Muscle layer of duodenum (tissue), 2 donors: ENCODE measurements around the gene EYS.

Source experiments
- H3K27ac ChIP-seq: one replicate; pipeline ENCODE4 v1.7.0; 2013; ENCODE audit warnings: mild to moderate bottlenecking, low read length
- H3K27me3 ChIP-seq: one replicate; pipeline ENCODE4 v1.7.0; 2013; ENCODE audit warnings: low read depth, mild to moderate bottlenecking, control low read depth, low read length
- H3K36me3 ChIP-seq, 2 donors: one replicate each; pipeline ENCODE4 v1.7.0; 2013; ENCODE audit warnings: low read length in 2 of 2, control low read depth in 1 of 2, mild to moderate bottlenecking in 1 of 2; ENCODE audit not compliant: insufficient read depth in 2 of 2, control insufficient read depth in 1 of 2
- H3K4me1 ChIP-seq, 2 donors: one replicate each; pipeline ENCODE4 v1.7.0; 2013; ENCODE audit warnings: low read length in 2 of 2, mild to moderate bottlenecking in 2 of 2, control low read depth in 1 of 2, moderate library complexity in 1 of 2; ENCODE audit not compliant: insufficient read depth in 2 of 2, control insufficient read depth in 1 of 2
- H3K4me3 ChIP-seq, 2 donors: one replicate each; pipeline ENCODE4 v1.7.0; 2013; ENCODE audit warnings: low read length in 2 of 2, low read depth in 1 of 2, mild to moderate bottlenecking in 1 of 2
- H3K9me3 ChIP-seq, 2 donors: one replicate each; pipeline ENCODE4 v1.7.0; 2013; ENCODE audit warnings: low read length in 2 of 2, control low read depth in 1 of 2, mild to moderate bottlenecking in 1 of 2; ENCODE audit not compliant: control insufficient read depth in 1 of 2
- donor health status: healthy.

EYS gene

DNA sequence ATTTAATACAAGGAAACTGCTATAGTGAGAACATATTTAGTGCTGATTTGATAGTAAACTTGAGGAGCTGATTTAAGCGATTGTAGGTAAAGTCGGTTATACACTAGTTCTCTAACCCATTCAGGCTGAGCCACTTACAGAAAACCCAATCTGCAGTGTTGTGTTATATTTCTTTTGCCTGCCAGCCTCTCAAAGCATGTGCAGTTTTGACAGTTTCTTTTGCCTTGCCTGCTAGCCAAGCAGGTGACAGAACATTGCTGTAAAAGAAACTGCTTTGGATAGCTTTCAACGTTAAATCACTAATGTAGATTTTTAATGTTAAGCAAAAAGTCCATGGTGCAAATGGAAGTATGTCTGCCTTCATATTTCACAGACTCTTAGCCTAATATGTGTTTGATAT is 982.9 kb downstream of the EYS start:
- H3K36me3 ChIP-seq: no peaks in the 10 kb centered on the region
- no peaks in the 10 kb centered on the region for H3K4me1 ChIP-seq
- no peaks in the 10 kb centered on the region for H3K27me3 ChIP-seq
- no peak overlapping the region for H3K4me3 ChIP-seq
- H3K27ac ChIP-seq: no peak overlapping the region
- peaks cover 0 to 4% of the 10 kb centered on the region in 2 donors for H3K9me3 ChIP-seq

GRCh38 chr6:64723327-64724058 is 983.5 kb downstream of the EYS start:
- Histone ChIP-seq H3K9me3 (peaks cover 0 to under 1% of the 10 kb centered on the region in 2 donors), H3K27ac (no peak overlapping the region), H3K27me3 (no peaks in the 10 kb centered on the region), H3K4me1 (no peaks in the 10 kb centered on the region), H3K4me3 (no peak overlapping the region), H3K36me3 (no peaks in the 10 kb centered on the region)

- no peaks in the 10 kb centered on the region for H3K9me3 ChIP-seq
- H3K4me1 ChIP-seq: no peaks in the 10 kb centered on the region
- no peaks in the 10 kb centered on the region for H3K27me3 ChIP-seq
- H3K4me3 ChIP-seq: no peak overlapping the region
- H3K27ac ChIP-seq: no peak overlapping the region
- no peaks in the 10 kb centered on the region for H3K36me3 ChIP-seq
Observed at GRCh38 chr6:64721865-64722264, 985.2 kb downstream of the EYS start.

DNA sequence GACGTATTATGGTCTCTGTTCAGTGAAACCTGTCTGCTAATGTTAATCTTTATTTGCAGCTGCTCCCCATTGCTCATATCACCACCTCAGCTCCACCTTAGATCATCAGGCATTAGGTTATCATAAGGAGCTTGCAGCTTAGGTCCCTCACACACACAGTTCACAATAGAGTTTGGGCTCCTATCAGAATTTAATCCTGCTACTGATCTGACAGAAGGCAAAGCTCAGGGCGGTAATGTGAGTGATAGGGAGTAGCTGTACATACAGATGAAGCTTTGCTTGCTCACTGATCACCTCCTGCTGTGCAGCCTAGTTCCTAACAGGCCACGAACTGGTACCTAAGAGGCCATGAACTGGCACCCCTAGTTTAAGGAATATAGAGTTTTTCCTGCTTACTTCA is 989.7 kb downstream of the EYS start:
- Histone ChIP-seq H3K9me3 (no peaks in the 10 kb centered on the region), H3K36me3 (no peaks in the 10 kb centered on the region), H3K27ac (no peak overlapping the region), H3K4me3 (no peak overlapping the region), H3K27me3 (no peaks in the 10 kb centered on the region), H3K4me1 (no peaks in the 10 kb centered on the region)

DNA sequence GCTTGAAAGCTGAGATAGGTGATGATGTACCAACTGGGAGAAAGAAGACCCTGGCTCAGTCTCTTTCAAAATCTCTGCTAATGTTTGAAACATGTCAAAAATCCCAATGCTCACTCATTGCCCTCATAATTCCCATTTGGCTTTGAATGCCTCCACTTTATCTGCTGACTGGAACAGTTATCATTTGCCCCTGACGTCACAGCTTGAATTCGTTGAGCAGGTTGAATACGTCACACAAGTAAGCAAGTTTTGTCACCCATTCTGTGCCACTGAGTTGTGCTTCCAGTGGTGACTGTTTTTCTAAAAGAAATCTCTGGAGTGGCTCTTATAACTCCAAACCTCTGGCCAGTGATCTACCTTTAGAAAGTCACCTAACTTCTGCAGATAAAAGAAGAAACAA is 991.4 kb downstream of the EYS start:
- Histone ChIP-seq H3K27me3 (no peaks in the 10 kb centered on the region), H3K9me3 (no peaks in the 10 kb centered on the region), H3K27ac (no peak overlapping the region), H3K36me3 (no peaks in the 10 kb centered on the region), H3K4me3 (no peak overlapping the region), H3K4me1 (no peaks in the 10 kb centered on the region)

- H3K4me1 ChIP-seq: no peaks in the 10 kb centered on the region
- no peak overlapping the region for H3K4me3 ChIP-seq
Observed at GRCh38 chr6:64714073-64714472, 993.0 kb downstream of the EYS start.

GRCh38 chr6:64713175-64713574 is 993.9 kb downstream of the EYS start:
- H3K9me3 ChIP-seq: no peaks in the 10 kb centered on the region
- H3K4me1 ChIP-seq: no peaks in the 10 kb centered on the region

More at GRCh38 chr6:64714073-64714472, 993.0 kb downstream of the EYS start:
- Histone ChIP-seq H3K36me3 (no peaks in the 10 kb centered on the region), H3K9me3 (no peaks in the 10 kb centered on the region), H3K27ac (no peak overlapping the region), H3K27me3 (no peaks in the 10 kb centered on the region)

DNA sequence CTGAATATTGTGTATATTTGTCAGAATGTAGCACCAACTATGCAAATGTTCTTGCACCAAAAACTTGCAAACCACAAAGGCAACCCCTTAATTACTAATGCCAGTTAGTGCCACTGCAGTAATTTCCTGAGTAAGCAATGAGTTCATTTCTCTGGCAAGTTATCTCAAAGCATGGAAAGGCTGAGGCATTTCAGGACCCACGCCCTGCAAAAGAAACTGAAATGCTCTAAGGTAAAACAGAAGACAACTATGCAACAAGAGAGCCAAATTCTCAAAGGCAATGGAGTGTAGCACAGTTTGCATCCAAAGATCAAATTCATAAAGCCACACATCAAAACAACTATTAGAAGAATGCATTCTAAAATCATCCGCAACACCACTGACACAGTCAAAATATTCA is 994.4 kb downstream of the EYS start:
- H3K27me3 ChIP-seq: no peaks in the 10 kb centered on the region
- H3K9me3 ChIP-seq: no peaks in the 10 kb centered on the region
- H3K36me3 ChIP-seq: no peaks in the 10 kb centered on the region
- no peaks in the 10 kb centered on the region for H3K4me1 ChIP-seq
- no peak overlapping the region for H3K4me3 ChIP-seq
- no peak overlapping the region for H3K27ac ChIP-seq

More at GRCh38 chr6:64713175-64713574, 993.9 kb downstream of the EYS start:
- no peaks in the 10 kb centered on the region for H3K36me3 ChIP-seq
- H3K27ac ChIP-seq: no peak overlapping the region
- H3K27me3 ChIP-seq: no peaks in the 10 kb centered on the region
- no peak overlapping the region for H3K4me3 ChIP-seq

- H3K27ac ChIP-seq: no peak overlapping the region
- H3K4me3 ChIP-seq: no peak overlapping the region
- no peaks in the 10 kb centered on the region for H3K27me3 ChIP-seq
- H3K4me1 ChIP-seq: no peaks in the 10 kb centered on the region
- H3K9me3 ChIP-seq: no peaks in the 10 kb centered on the region
- no peaks in the 10 kb centered on the region for H3K36me3 ChIP-seq
Observed at GRCh38 chr6:64703922-64704321, 1003.1 kb downstream of the EYS start.

DNA sequence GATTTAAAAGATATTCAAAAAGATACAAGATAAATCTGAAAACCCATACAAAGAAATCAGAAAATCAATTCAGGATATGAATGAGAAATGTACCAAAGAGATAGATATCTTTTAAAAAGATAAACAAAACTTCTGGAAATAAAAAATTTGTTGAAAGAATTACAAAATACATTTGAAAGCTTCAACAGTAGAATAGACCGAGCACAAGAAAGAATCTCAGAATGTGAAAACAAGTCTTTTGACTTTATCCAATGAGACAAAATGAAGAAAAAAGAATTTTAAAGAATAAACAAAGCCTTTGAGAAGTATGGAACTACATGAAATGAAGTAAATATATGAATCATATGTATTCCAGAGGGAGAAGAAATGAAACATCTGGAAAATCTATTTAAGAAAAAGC is 1011.0 kb downstream of the EYS start:
- Histone ChIP-seq H3K27me3 (no peaks in the 10 kb centered on the region), H3K4me3 (no peak overlapping the region), H3K36me3 (no peaks in the 10 kb centered on the region), H3K27ac (no peak overlapping the region), H3K4me1 (no peaks in the 10 kb centered on the region), H3K9me3 (peaks cover 7 to 9% of the 10 kb centered on the region in 2 donors)

- no peaks in the 10 kb centered on the region for H3K4me1 ChIP-seq
- H3K4me3 ChIP-seq: no peak overlapping the region
- no peaks in the 10 kb centered on the region for H3K36me3 ChIP-seq
- H3K27ac ChIP-seq: no peak overlapping the region
- H3K27me3 ChIP-seq: no peaks in the 10 kb centered on the region
- H3K9me3 ChIP-seq: peaks cover 7 to 11% of the 10 kb centered on the region in 2 donors
Observed at GRCh38 chr6:64694356-64694755, 1012.7 kb downstream of the EYS start.

DNA sequence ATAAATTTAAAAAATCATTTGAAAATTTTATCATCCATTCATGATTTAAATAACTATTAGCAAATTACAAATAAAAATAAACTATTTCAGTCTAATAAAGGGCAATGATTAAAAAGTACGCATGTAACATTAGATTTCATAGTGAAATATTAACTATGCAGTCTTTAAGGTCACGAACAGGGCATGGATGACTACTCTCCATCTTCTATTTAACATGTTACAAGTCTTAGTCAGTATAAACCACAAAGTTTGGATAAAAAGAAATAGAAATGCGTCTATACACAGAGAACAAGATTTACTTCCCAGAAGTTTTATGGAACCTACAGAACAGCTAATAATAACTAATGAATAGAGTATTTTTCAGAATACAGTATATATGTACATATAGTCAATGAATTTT is 1016.0 kb downstream of the EYS start:
- H3K4me3 ChIP-seq: no peak overlapping the region
- no peaks in the 10 kb centered on the region for H3K4me1 ChIP-seq
- H3K27me3 ChIP-seq: no peaks in the 10 kb centered on the region
- no peaks in the 10 kb centered on the region for H3K36me3 ChIP-seq
- H3K27ac ChIP-seq: no peak overlapping the region
- H3K9me3 ChIP-seq: peaks cover under 1 to 11% of the 10 kb centered on the region in 2 donors
